ENCODE results near the gene PIGV. TPM values are rescaled to one million over a fixed set of nuclear protein-coding genes. Genes with fewer than 3 reads are reported as not detected.
"Not testable (repeated sequence)": the region's sequence is repeated elsewhere in the genome, so short reads cannot be mapped to it uniquely, and the experiment has no call there.

Gene PIGV
- polyA plus RNA-seq, 1 donor (not counting 4 experiments of a cell fraction or from before 2014, with no cell fraction given): 14.2 TPM

DNA sequence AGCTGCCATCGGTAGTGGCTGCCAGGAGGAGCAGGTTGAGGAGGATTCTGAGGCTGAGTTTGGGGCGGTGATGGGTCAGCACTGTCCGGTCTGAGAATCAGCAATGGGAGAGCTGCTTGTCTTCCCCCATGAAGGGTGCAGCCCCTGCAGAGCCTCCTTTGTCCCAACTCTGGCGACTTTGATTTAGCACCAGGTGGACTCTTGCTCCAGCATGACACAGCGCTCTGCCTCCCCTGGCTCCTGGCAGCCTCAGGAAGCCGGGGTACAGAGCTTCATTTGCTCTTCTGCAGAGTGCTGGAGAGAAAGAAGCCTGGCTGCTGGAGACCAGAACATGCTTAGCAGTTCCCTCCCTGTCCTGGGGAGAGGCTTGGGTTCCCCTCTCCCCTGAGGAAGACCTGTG lies 52.0 kb downstream of the PIGV start:
- Histone ChIP-seq H3K4me2 (ENCODE audit: control insufficient read depth, extremely low read depth, insufficient read depth, low read depth, low read length) (no peak overlapping the region), H3K9me1 (ENCODE audit: control insufficient read depth, extremely low read depth, insufficient read depth, low read length) (no peaks in the 10 kb centered on the region), H3K4me1 (ENCODE audit: control insufficient read depth, extremely low read depth, insufficient read depth, low read length) (no peaks in the 10 kb centered on the region), H3K79me2 (ENCODE audit: control insufficient read depth, insufficient read depth, low read length) (peaks cover 4% of the 10 kb centered on the region), H3K27ac (ENCODE audit: control insufficient read depth, insufficient read depth, low read length) (no peak overlapping the region), H3K9me3 (ENCODE audit: control insufficient read depth, low read depth, low read length) (no peaks in the 10 kb centered on the region), H2AFZ (ENCODE audit: control insufficient read depth, low read length) (no peak overlapping the region), H3K27me3 (ENCODE audit: control insufficient read depth, extremely low read depth, insufficient read depth, low read length) (no peaks in the 10 kb centered on the region), H4K20me1 (ENCODE audit: control insufficient read depth, extremely low read depth, insufficient read depth, low read length) (no peaks in the 10 kb centered on the region), H3K36me3 (ENCODE audit: control insufficient read depth in 2 of 2, extremely low read depth in 1 of 2, insufficient read depth in 2 of 2, low read length in 2 of 2) (peaks cover 29 to 33% of the 10 kb centered on the region in 2 experiments), H3K9ac (ENCODE audit: control insufficient read depth, extremely low read depth, insufficient read depth, low read length) (no peak overlapping the region), H3K4me3 (ENCODE audit: control insufficient read depth in 2 of 3, extremely low read depth in 1 of 3, insufficient read depth in 2 of 3, low read depth in 1 of 3, low read length in 3 of 3) (no peak overlapping the region)
- dilution Hi-C loops (cut with MboI; ENCODE audit: extremely low pct_ligation_motif_present, low sequenced_read_pairs): no loop called here
- DNase-seq (ENCODE audit: low read depth, low spot score) (no peak), FAIRE-seq (no peak)
- TF ChIP-seq EZH2 (IDR thresholded peaks at IDR 0.05; ENCODE audit: low read length): no peak
- TF ChIP-seq, protein P1, sequence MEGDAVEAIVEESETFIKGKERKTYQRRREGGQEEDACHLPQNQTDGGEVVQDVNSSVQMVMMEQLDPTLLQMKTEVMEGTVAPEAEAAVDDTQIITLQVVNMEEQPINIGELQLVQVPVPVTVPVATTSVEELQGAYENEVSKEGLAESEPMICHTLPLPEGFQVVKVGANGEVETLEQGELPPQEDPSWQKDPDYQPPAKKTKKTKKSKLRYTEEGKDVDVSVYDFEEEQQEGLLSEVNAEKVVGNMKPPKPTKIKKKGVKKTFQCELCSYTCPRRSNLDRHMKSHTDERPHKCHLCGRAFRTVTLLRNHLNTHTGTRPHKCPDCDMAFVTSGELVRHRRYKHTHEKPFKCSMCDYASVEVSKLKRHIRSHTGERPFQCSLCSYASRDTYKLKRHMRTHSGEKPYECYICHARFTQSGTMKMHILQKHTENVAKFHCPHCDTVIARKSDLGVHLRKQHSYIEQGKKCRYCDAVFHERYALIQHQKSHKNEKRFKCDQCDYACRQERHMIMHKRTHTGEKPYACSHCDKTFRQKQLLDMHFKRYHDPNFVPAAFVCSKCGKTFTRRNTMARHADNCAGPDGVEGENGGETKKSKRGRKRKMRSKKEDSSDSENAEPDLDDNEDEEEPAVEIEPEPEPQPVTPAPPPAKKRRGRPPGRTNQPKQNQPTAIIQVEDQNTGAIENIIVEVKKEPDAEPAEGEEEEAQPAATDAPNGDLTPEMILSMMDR (optimal IDR thresholded peaks at IDR 0.05 in 1 of 3, IDR thresholded peaks at IDR 0.05 in 1 of 3, conservative IDR thresholded peaks at IDR 0.05 in 1 of 3; ENCODE audit: extremely low read depth in 1 of 3, insufficient read depth in 2 of 3, low read length in 3 of 3): no peak

DNA sequence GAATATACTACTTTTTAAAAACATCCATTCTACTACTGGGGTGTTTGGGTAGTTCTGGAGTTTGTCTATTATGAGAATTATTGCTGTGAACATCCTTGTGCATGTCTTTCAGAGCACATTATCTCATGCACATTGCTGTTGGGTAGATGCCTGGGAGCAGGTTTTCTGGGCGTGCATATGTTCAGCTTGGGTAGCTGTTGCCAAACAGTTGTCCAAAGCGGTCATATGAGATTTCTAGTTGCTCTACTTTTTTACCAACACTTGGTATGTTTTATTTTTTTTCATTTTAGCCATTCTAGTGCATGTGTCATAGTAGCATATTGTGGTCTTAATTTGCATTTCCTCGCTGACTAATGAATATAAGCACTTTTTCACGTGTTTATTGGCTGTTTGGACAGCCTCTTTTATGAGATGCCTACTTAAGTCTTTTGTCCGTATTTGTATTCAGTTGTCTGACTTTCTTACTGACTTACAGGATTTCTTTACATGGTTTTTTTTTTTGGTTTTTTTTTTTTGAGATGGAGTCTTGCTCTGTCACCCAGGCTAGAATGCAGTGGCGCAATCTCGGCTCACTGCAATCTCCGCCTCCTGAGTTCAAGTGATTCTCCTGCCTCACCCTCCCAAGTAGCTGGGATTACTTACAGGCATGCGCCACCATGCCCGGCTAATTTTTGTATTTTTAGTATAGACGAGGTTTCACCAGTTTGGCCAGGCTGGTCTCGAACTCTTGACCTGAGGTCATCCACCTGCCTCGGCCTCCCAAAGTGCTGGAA lies 56.9 kb downstream of the PIGV start:
- FAIRE-seq (no peak), DNase-seq (ENCODE audit: low read depth, low spot score) (no peak)
- Histone ChIP-seq H3K79me2 (ENCODE audit: control insufficient read depth, insufficient read depth, low read length) (peaks cover 4% of the 10 kb centered on the region), H3K9ac (ENCODE audit: control insufficient read depth, extremely low read depth, insufficient read depth, low read length) (no peak overlapping the region), H3K4me2 (ENCODE audit: control insufficient read depth, extremely low read depth, insufficient read depth, low read depth, low read length) (no peak overlapping the region), H3K4me3 (ENCODE audit: control insufficient read depth in 2 of 3, extremely low read depth in 1 of 3, insufficient read depth in 2 of 3, low read depth in 1 of 3, low read length in 3 of 3) (no peak overlapping the region), H2AFZ (ENCODE audit: control insufficient read depth, low read length) (no peak overlapping the region), H4K20me1 (ENCODE audit: control insufficient read depth, extremely low read depth, insufficient read depth, low read length) (no peaks in the 10 kb centered on the region), H3K36me3 (ENCODE audit: control insufficient read depth in 2 of 2, extremely low read depth in 1 of 2, insufficient read depth in 2 of 2, low read length in 2 of 2) (peaks cover 13 to 21% of the 10 kb centered on the region in 2 experiments), H3K9me3 (ENCODE audit: control insufficient read depth, low read depth, low read length) (no peaks in the 10 kb centered on the region), H3K4me1 (ENCODE audit: control insufficient read depth, extremely low read depth, insufficient read depth, low read length) (peaks cover 18% of the 10 kb centered on the region), H3K27ac (ENCODE audit: control insufficient read depth, insufficient read depth, low read length) (no peak overlapping the region), H3K27me3 (ENCODE audit: control insufficient read depth, extremely low read depth, insufficient read depth, low read length) (no peaks in the 10 kb centered on the region), H3K9me1 (ENCODE audit: control insufficient read depth, extremely low read depth, insufficient read depth, low read length) (peaks cover 4% of the 10 kb centered on the region)
- dilution Hi-C loops (cut with MboI; ENCODE audit: extremely low pct_ligation_motif_present, low sequenced_read_pairs): no loop called here
- TF ChIP-seq, protein P1 (optimal IDR thresholded peaks at IDR 0.05 in 1 of 3, IDR thresholded peaks at IDR 0.05 in 1 of 3, conservative IDR thresholded peaks at IDR 0.05 in 1 of 3; ENCODE audit: extremely low read depth in 1 of 3, insufficient read depth in 2 of 3, low read length in 3 of 3): no peak
- no peak for TF ChIP-seq EZH2 (IDR thresholded peaks at IDR 0.05; ENCODE audit: low read length)

DNA sequence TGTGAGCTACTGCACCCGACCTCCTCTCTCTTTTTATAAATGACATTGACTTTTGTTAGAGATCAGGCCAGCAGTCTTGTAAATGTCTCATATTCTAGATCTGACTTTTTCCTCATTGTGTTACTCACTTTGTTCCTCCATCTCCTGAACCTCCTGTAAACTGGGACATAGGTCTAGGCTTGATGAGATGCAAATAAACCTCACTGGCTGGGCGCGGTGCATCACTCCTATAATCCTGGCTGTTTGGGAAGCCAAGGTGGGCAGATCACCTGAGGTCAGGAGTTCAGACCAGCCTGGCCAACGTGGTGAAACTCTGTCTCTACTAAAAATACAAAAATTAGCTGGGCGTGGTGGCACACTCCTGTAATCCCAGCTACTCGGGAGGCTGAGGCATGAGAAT lies 60.1 kb downstream of the PIGV start:
- H3K4me2 ChIP-seq (ENCODE audit: control insufficient read depth, extremely low read depth, insufficient read depth, low read depth, low read length); H3K9me1 ChIP-seq (ENCODE audit: control insufficient read depth, extremely low read depth, insufficient read depth, low read length); H4K20me1 ChIP-seq (ENCODE audit: control insufficient read depth, extremely low read depth, insufficient read depth, low read length); H3K9me3 ChIP-seq (ENCODE audit: control insufficient read depth, low read depth, low read length); FAIRE-seq; H2AFZ ChIP-seq (ENCODE audit: control insufficient read depth, low read length); H3K27me3 ChIP-seq (ENCODE audit: control insufficient read depth, extremely low read depth, insufficient read depth, low read length); H3K79me2 ChIP-seq (ENCODE audit: control insufficient read depth, insufficient read depth, low read length); DNase-seq (ENCODE audit: low read depth, low spot score); H3K4me3 ChIP-seq (ENCODE audit: control insufficient read depth in 2 of 3, extremely low read depth in 1 of 3, insufficient read depth in 2 of 3, low read depth in 1 of 3, low read length in 3 of 3); dilution Hi-C loops (cut with MboI; ENCODE audit: extremely low pct_ligation_motif_present, low sequenced_read_pairs): not testable (repeated sequence)
- Histone ChIP-seq H3K9ac (ENCODE audit: control insufficient read depth, extremely low read depth, insufficient read depth, low read length) (peak overlapping the region; percentile 22), H3K27ac (ENCODE audit: control insufficient read depth, insufficient read depth, low read length) (peak overlapping the region; percentile 100), H3K4me1 (ENCODE audit: control insufficient read depth, extremely low read depth, insufficient read depth, low read length) (peaks cover 44% of the 10 kb centered on the region), H3K36me3 (ENCODE audit: control insufficient read depth in 2 of 2, extremely low read depth in 1 of 2, insufficient read depth in 2 of 2, low read length in 2 of 2) (peaks cover 10 to 33% of the 10 kb centered on the region in 2 experiments)
